Measurements from ENCODE around the gene R3HDML. TPM values are rescaled to one million over a fixed set of nuclear protein-coding genes. Genes with fewer than 3 reads are reported as not detected.
"Not testable (repeated sequence)": the region's sequence is repeated elsewhere in the genome, so short reads cannot be mapped to it uniquely, and the experiment has no call there.

Gene R3HDML
- total and polyA plus RNA-seq, 10 of the 15 experiments (the other 5 are each of a cell fraction or from before 2014, with no cell fraction given) = not detected

DNA sequence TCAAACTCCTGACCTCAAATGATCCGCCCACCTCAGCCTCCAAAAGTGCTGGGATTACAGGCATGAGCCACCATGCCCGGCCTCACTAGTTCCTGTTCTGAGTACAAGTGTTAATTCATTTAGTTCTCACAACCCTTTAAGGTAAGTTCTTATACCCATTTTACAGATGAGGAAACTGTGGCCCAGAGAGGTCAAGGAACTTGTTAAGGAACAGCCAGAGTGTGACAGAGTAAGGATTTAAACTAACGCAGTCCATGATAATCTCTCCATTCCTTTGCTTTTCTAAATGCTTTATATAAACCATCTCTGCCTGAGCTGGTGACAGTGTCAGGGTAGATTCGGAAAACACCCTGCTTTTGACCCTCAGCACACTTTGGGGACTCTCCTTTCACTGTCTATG is 39.1 kb upstream of the R3HDML start (continued):
- no peak for TF ChIP-seq TAF1 (IDR thresholded peaks at IDR 0.05; ENCODE audit: borderline replicate concordance, low read depth, low read length)

DNA sequence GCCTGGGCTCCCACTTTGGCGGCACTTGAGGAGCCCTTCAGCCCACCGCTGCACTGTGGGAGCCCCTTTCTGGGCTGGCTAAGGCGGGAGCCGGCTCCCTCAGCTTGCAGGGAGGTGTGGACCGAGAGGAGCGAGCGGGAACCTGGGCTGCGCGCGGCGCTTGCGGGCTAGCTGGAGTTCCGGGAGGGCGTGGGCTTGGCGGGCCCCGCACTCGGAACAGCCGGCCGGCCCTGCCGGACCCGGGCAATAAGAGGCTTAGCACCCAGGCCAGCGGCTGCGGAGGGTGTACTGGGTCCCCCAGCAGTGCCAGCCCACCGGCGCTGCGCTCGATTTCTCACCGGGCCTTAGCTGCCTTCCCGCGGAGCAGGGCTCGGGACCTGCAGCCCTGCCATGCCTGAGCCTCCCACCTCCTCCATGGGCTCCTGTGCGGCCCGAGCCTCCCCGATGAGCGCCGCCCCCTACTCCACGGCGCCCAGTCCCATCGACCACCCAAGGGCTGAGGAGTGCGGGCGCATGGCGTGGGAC is 37.8 kb upstream of the R3HDML start:
- intact Hi-C loops (cut with micrococcal nuclease; ENCODE audit: unreplicated experiment); in situ Hi-C loops (cut with MboI); H3K9me3 ChIP-seq (replicated peaks; ENCODE audit: control insufficient read depth, insufficient read depth, low read length); H3K27me3 ChIP-seq (replicated peaks in 1 of 2; ENCODE audit: control insufficient read depth in 2 of 2, insufficient read depth in 2 of 2, low read length in 1 of 2); CTCF ChIA-PET; RAD21 ChIA-PET (ENCODE audit: unreplicated experiment); H4K20me1 ChIP-seq (ENCODE audit: control insufficient read depth, insufficient read depth); FAIRE-seq; DNase-seq (ENCODE audit: low read depth, low spot score); POLR2A ChIA-PET; H3K4me2 ChIP-seq (ENCODE audit: control insufficient read depth, insufficient read depth); H3K4me3 ChIP-seq; H2AFZ ChIP-seq (ENCODE audit: control insufficient read depth, low read depth, low read length); H3K27ac ChIP-seq (ENCODE audit: control insufficient read depth, insufficient read depth); H3K79me2 ChIP-seq (ENCODE audit: control insufficient read depth, insufficient read depth, low read length); H3K36me3 ChIP-seq (ENCODE audit: control insufficient read depth in 2 of 2, insufficient read depth in 2 of 2, low read length in 1 of 2); H3K9ac ChIP-seq (ENCODE audit: control insufficient read depth, insufficient read depth, low read length); ATAC-seq; BruUV-seq (replicated peaks); H3K4me1 ChIP-seq (ENCODE audit: control insufficient read depth, insufficient read depth, low read length): not testable (repeated sequence)
- WGBS (ENCODE audit: insufficient coverage, insufficient replicate concordance, low lambda C conversion rate, missing lambda C conversion rate) = 79% methylated on average over 12 of the region's 42 CpGs
- SMC1A ChIA-PET (ENCODE audit: uncharacterized antibody, unreplicated experiment) = interaction anchor here (1.4 kb wide), 1 partner anchor 9 kb away, joined by 4 read pairs; no protein-coding TSS in a partner anchor

DNA sequence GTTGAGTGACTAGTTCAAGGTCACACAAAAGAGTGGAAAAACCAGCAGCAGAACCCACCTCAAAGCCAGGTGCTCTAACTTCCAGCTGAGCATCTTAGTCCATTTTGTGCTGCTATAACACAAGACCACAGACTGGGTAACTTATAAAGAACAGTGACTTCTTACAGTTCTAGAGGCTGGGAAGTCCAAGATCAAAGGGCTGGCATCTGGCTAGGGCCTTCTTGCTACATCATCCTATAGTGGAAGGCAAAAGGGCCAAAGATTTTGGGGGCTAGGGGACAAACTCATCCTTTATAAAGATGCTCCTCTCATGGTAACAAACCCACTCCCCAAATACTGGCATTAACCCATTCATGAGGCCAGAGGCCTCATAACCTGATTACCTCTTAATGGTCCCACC is 35.6 kb upstream of the R3HDML start:
- Histone ChIP-seq H3K9ac (ENCODE audit: control insufficient read depth, insufficient read depth, low read length) (no peak overlapping the region), H3K79me2 (ENCODE audit: control insufficient read depth, insufficient read depth, low read length) (no peaks in the 10 kb centered on the region), H3K36me3 (ENCODE audit: control insufficient read depth in 2 of 2, insufficient read depth in 2 of 2, low read length in 1 of 2) (0 out of 4 replicates have a peak, but pooled peaks cover 0 to 2% of the 10 kb centered on the region in 2 experiments), H4K20me1 (ENCODE audit: control insufficient read depth, insufficient read depth) (no peaks in the 10 kb centered on the region), H3K9me3 (replicated peaks; ENCODE audit: control insufficient read depth, insufficient read depth, low read length) (no peaks in the 10 kb centered on the region), H3K27ac (ENCODE audit: control insufficient read depth, insufficient read depth) (no peak overlapping the region), H3K4me2 (ENCODE audit: control insufficient read depth, insufficient read depth) (no peak overlapping the region), H3K4me3 (no peak overlapping the region), H2AFZ (ENCODE audit: control insufficient read depth, low read depth, low read length) (no peak overlapping the region), H3K4me1 (ENCODE audit: control insufficient read depth, insufficient read depth, low read length) (no peaks in the 10 kb centered on the region), H3K27me3 (replicated peaks in 1 of 2; ENCODE audit: control insufficient read depth in 2 of 2, insufficient read depth in 2 of 2, low read length in 1 of 2) (no peaks in the 10 kb centered on the region)
- ChIA-PET RAD21 (ENCODE audit: unreplicated experiment) (no interaction called here), POLR2A (no interaction called here), CTCF (interaction anchor here (1.3 kb wide), 2 partner anchors 10 to 85 kb away, joined by 6 to 8 read pairs; partner anchors contain the start of gene FITM2), SMC1A (ENCODE audit: uncharacterized antibody, unreplicated experiment) (interaction anchor here (1.4 kb wide), 1 partner anchor 10 kb away, joined by 4 read pairs; the partner anchor contains the start of gene FITM2)
- ATAC-seq = no peak
- DNase-seq (ENCODE audit: low read depth, low spot score) = no peak
- FAIRE-seq = no peak
- no TSS peak for BruUV-seq (replicated peaks)
- in situ Hi-C loops (cut with MboI) (no loop called here), intact Hi-C loops (cut with micrococcal nuclease; ENCODE audit: unreplicated experiment) (no loop called here)
- TF ChIP-seq TCF7 (IDR thresholded peaks at IDR 0.05; ENCODE audit: borderline replicate concordance) (no peak), SIN3A (IDR thresholded peaks at IDR 0.05; ENCODE audit: low read depth, low read length) (no peak), SMAD1 (IDR thresholded peaks at IDR 0.05; ENCODE audit: low read depth, partially characterized antibody) (no peak), YY1 (IDR thresholded peaks at IDR 0.05; ENCODE audit: low read depth, low read length) (no peak), MTA2 (IDR thresholded peaks at IDR 0.05; ENCODE audit: low read depth) (no peak), RCOR1 (conservative IDR thresholded peaks at IDR 0.05; ENCODE audit: low read depth, low read length) (no peak), RAD21 (IDR thresholded peaks at IDR 0.05; ENCODE audit: insufficient read depth, low read depth, low read length) (no peak), PAX8 (IDR thresholded peaks at IDR 0.05) (no peak), RELA (IDR thresholded peaks at IDR 0.05; ENCODE audit: borderline replicate concordance, partially characterized antibody) (no peak), POLR2AphosphoS5 (IDR thresholded peaks at IDR 0.05; ENCODE audit: low read length) (no peak), CHD4 (IDR thresholded peaks at IDR 0.05) (no peak)
- TF ChIP-seq, protein P1, sequence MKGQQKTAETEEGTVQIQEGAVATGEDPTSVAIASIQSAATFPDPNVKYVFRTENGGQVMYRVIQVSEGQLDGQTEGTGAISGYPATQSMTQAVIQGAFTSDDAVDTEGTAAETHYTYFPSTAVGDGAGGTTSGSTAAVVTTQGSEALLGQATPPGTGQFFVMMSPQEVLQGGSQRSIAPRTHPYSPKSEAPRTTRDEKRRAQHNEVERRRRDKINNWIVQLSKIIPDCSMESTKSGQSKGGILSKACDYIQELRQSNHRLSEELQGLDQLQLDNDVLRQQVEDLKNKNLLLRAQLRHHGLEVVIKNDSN (IDR thresholded peaks at IDR 0.05; ENCODE audit: borderline replicate concordance, extremely low read length, insufficient read depth, low read depth, low read length) = no peak
- TF ChIP-seq, protein P2, sequence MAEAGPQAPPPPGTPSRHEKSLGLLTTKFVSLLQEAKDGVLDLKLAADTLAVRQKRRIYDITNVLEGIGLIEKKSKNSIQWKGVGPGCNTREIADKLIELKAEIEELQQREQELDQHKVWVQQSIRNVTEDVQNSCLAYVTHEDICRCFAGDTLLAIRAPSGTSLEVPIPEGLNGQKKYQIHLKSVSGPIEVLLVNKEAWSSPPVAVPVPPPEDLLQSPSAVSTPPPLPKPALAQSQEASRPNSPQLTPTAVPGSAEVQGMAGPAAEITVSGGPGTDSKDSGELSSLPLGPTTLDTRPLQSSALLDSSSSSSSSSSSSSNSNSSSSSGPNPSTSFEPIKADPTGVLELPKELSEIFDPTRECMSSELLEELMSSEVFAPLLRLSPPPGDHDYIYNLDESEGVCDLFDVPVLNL (IDR thresholded peaks at IDR 0.05; ENCODE audit: low read depth, low read length) = no peak
